Measurements from ENCODE around the gene CTNNBL1.
"Not testable (repeated sequence)": the region's sequence is repeated elsewhere in the genome, so short reads cannot be mapped to it uniquely, and the experiment has no call there.

CTNNBL1 gene

DNA sequence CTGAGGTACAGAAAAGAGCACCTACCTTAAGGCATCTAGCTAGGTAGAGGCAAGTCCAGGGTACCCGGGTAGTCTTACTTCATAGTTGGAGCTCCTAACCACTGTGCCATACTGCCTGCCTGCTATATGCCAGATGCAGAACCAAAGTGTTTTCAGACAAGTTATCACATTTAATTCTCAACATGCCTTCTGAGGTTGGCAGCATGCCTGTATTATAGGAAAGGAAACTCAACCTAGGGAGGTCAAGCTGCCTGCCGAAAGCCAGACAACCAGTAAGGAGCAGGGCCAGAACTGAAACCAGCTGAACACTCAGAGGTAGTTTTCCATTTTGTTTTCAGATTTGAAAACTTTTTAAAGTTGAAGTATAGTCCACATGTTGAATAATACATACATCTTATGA is 5.4 kb downstream of the CTNNBL1 start:
- no peak for DNase-seq (ENCODE audit: low read depth)
- no peak for TF ChIP-seq CTCF (conservative IDR thresholded peaks at IDR 0.05; ENCODE audit: low read length)
- no peak overlapping the region for H3K4me3 ChIP-seq (ENCODE audit: low read length)

DNA sequence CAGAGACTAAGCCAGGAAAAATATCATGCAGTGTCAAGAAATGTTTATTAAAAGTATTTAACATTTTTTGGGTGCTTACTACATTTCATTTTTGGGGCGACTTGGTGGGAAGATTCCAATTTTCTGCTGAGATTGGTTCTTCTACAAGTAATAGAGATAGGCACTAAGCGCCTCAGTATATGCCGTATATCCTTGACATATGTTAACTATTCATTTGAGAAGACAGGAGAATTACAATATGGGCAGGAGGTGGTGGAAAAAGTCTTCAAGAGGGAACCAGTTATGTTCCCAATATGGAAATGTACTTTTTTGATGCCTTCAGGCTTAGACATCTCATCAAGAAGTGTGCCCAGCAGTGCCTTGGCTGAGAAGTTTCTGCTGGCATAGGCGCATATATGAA is 6.5 kb downstream of the CTNNBL1 start:
- no peak overlapping the region for H3K4me3 ChIP-seq (ENCODE audit: low read length)
- DNase-seq (ENCODE audit: low read depth), result no peak
- TF ChIP-seq CTCF (conservative IDR thresholded peaks at IDR 0.05; ENCODE audit: low read length), result no peak

DNA sequence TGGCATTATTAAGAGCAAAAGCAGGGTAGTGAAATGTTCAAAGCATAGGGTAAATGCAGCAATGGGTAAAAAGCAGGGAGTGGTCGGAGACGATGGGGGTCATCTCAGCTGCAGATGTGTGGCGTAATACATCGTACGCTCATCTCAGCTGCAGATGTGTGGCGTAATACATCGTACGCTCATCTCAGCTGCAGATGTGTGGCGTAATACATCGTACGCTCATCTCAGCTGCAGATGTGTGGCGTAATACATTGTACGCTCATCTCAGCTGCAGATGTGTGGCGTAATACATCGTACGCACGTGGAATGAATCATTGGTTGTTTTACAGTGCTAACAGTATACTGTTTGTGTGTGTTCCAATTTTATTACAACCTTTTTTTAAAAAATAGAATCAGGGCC is 7.8 kb downstream of the CTNNBL1 start:
- peak; percentile 83 for DNase-seq (ENCODE audit: low read depth)
- H3K4me3 ChIP-seq (ENCODE audit: low read length), result not testable (repeated sequence)

GRCh38 chr20:37702403-37703034 is 8.7 kb downstream of the CTNNBL1 start:
- no peak for TF ChIP-seq CTCF (conservative IDR thresholded peaks at IDR 0.05; ENCODE audit: low read length)
- H3K4me3 ChIP-seq (ENCODE audit: low read length), result no peak overlapping the region
- DNase-seq (ENCODE audit: low read depth), result no peak

- H3K4me3 ChIP-seq (ENCODE audit: low read length), result no peak overlapping the region
- peak; percentile 53 for DNase-seq (ENCODE audit: low read depth)
- TF ChIP-seq CTCF (conservative IDR thresholded peaks at IDR 0.05; ENCODE audit: low read length), result no peak
These were observed 9.4 kb downstream of the CTNNBL1 start for GRCh38 chr20:37703035-37703845.

DNA sequence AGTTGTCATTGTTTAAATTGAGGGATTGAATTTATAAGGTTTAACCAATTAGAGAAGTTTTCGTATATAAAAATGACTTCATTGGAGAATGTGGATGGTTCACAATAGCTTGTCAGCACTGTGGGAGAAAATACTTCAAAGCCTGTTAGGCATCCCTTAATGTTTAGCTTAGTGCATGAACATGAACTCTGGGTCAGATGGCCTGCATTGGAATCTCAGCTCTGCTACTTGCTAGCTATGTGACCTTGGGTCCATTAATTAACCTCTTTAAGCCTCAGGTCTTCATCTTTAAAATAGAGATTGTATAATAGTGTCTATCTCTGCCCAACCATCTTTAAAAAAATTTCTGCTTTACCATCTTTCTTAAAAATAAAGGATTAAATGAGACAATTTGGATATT is 11.1 kb downstream of the CTNNBL1 start:
- DNase-seq (ENCODE audit: low read depth), result no peak
- H3K4me3 ChIP-seq (ENCODE audit: low read length), result no peak overlapping the region
- TF ChIP-seq CTCF (conservative IDR thresholded peaks at IDR 0.05; ENCODE audit: low read length), result no peak

GRCh38 chr20:37706298-37706697 is 12.5 kb downstream of the CTNNBL1 start:
- H3K4me3 ChIP-seq (ENCODE audit: low read length), result no peak overlapping the region
- no peak for TF ChIP-seq CTCF (conservative IDR thresholded peaks at IDR 0.05; ENCODE audit: low read length)
- DNase-seq (ENCODE audit: low read depth), result no peak
